ENCODE data around the gene SLC3A2.

DNA sequence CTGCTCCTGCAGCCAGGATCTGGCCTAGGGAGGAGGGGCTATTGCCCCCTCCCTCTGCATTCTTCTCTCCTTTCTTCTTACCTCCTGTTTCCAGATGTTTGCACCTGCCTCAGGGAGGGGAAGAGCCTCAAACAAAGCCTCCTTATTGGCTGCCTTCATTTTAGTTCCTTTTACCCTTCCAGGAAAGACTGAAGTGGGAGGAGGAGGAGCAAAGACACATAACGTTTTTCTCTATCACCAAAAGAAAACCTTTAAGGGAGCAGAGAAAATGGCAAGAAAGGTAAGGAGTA lies 53.7 kb downstream of the SLC3A2 start:
- TF ChIP-seq POLR2AphosphoS5 (IDR thresholded peaks at IDR 0.05; ENCODE audit: low read depth, low read length): no peak
- TF ChIP-seq, protein P1, sequence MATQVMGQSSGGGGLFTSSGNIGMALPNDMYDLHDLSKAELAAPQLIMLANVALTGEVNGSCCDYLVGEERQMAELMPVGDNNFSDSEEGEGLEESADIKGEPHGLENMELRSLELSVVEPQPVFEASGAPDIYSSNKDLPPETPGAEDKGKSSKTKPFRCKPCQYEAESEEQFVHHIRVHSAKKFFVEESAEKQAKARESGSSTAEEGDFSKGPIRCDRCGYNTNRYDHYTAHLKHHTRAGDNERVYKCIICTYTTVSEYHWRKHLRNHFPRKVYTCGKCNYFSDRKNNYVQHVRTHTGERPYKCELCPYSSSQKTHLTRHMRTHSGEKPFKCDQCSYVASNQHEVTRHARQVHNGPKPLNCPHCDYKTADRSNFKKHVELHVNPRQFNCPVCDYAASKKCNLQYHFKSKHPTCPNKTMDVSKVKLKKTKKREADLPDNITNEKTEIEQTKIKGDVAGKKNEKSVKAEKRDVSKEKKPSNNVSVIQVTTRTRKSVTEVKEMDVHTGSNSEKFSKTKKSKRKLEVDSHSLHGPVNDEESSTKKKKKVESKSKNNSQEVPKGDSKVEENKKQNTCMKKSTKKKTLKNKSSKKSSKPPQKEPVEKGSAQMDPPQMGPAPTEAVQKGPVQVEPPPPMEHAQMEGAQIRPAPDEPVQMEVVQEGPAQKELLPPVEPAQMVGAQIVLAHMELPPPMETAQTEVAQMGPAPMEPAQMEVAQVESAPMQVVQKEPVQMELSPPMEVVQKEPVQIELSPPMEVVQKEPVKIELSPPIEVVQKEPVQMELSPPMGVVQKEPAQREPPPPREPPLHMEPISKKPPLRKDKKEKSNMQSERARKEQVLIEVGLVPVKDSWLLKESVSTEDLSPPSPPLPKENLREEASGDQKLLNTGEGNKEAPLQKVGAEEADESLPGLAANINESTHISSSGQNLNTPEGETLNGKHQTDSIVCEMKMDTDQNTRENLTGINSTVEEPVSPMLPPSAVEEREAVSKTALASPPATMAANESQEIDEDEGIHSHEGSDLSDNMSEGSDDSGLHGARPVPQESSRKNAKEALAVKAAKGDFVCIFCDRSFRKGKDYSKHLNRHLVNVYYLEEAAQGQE (IDR thresholded peaks at IDR 0.05; ENCODE audit: insufficient read depth in 1 of 2, low read depth in 2 of 2, low read length in 2 of 2): no peak
